PC-3 (cell line): ENCODE results near the gene SFT2D1. TPM values are rescaled to one million over a fixed set of nuclear protein-coding genes. Genes with fewer than 3 reads are reported as not detected.

Source experiments
- ATAC-seq: fragments of 200-7000 bp; cut with Tn5 transposase; 2 replicates; pipeline ENCODE4 v1.9.1; 2020; ENCODE audit warnings: mild to moderate bottlenecking, moderate library complexity
- BruUV-seq: library from RNA; stranded (reverse); fragments of 400-500 nt; replicated peaks from 2 replicates; lab custom pipeline; 2021; lab: Mats Ljungman, UMichigan
- CTCF ChIA-PET: fragments of 300-600 bp; sonication (Branson Sonifier 250); formaldehyde crosslinking; loops from one replicate; lab custom pipeline; 2022; ENCODE audit warnings: antibody characterized with exemption; lab: Charles Lee
- POLR2A ChIA-PET: fragments of 300-600 bp; sonication (Branson Sonifier 250); formaldehyde crosslinking; loops from one replicate; lab custom pipeline; 2022; ENCODE audit warnings: antibody characterized with exemption; ENCODE audit not compliant: unreplicated experiment; lab: Charles Lee
- DNase-seq: peaks from one replicate; pipeline ENCODE4 v3.0.0-alpha.2; 2015
- H2AFZ ChIP-seq: fragments of 300-600 bp; sonication (generic); 2 replicates; pipeline ENCODE4 v1.6.0; 2016; ENCODE audit warnings: antibody characterized with exemption, low read length
- H3F3A ChIP-seq: fragments of 300-600 bp; sonication (generic); one replicate; pipeline ENCODE4 v1.6.0; 2017; ENCODE audit warnings: antibody characterized with exemption, low read length, control low read depth, mild to moderate bottlenecking; ENCODE audit not compliant: unreplicated experiment
- H3K27ac ChIP-seq: fragments of 300-600 bp; sonication (generic); 2 replicates; pipeline ENCODE4 v1.5.1; 2016; ENCODE audit warnings: mild to moderate bottlenecking, low read length
- H3K27me3 ChIP-seq: fragments of 300-600 bp; sonication (generic); 2 replicates; pipeline ENCODE4 v1.6.1; 2016; ENCODE audit warnings: low read length, mixed read lengths
- H3K36me3 ChIP-seq: fragments of 300-600 bp; sonication (generic); 2 replicates; pipeline ENCODE4 v1.6.1; 2016; ENCODE audit warnings: low read depth, mixed run types, low read length, mixed read lengths
- H3K4me1 ChIP-seq: fragments of 300-600 bp; sonication (generic); 2 replicates; pipeline ENCODE4 v1.5.1; 2016; ENCODE audit warnings: low read length; ENCODE audit not compliant: insufficient read depth
- H3K4me2 ChIP-seq: fragments of 300-600 bp; sonication (generic); 2 replicates; pipeline ENCODE4 v1.6.0; 2016; ENCODE audit warnings: low read length
- H3K4me3 ChIP-seq: fragments of 300-600 bp; sonication (generic); 2 replicates; pipeline ENCODE4 v1.5.1; 2016; ENCODE audit warnings: mild to moderate bottlenecking, low read length, mixed read lengths
- H3K79me2 ChIP-seq: fragments of 300-600 bp; sonication (generic); 2 replicates; pipeline ENCODE4 v1.6.1; 2017; ENCODE audit warnings: low read length, mixed read lengths
- H3K9ac ChIP-seq: fragments of 300-600 bp; sonication (generic); 2 replicates; pipeline ENCODE4 v1.6.0; 2016; ENCODE audit warnings: mild to moderate bottlenecking, low read length
- H3K9me2 ChIP-seq: fragments of 300-600 bp; sonication (generic); replicated peaks from 2 replicates; pipeline ENCODE4 v1.6.1; 2016; ENCODE audit warnings: mixed run types, low read length, mixed read lengths
- H3K9me3 ChIP-seq: fragments of 300-600 bp; sonication (generic); 2 replicates; pipeline ENCODE4 v1.6.1; 2016; ENCODE audit warnings: low read length, mixed read lengths
- H4K20me1 ChIP-seq: fragments of 300-600 bp; sonication (generic); 2 replicates; pipeline ENCODE4 v1.6.1; 2016; ENCODE audit warnings: low read length, mixed read lengths
- CTCF ChIP-seq: fragments of 300-600 bp; sonication (generic); conservative IDR thresholded peaks from 2 replicates; pipeline ENCODE4 v1.5.1; 2017; ENCODE audit warnings: antibody characterized with exemption, low read depth, mild to moderate bottlenecking, low read length
- EZH2 ChIP-seq: fragments of 300-600 bp; sonication (generic); IDR thresholded peaks from one replicate; pipeline ENCODE4 v1.6.1; 2017; ENCODE audit warnings: antibody characterized with exemption, mild to moderate bottlenecking, low read length; ENCODE audit not compliant: unreplicated experiment
- EZH2phosphoT487 ChIP-seq: fragments of 300-600 bp; sonication (generic); IDR thresholded peaks from 2 replicates; pipeline ENCODE4 v1.6.1; 2018; ENCODE audit warnings: mild to moderate bottlenecking, antibody characterized with exemption, low read length, borderline replicate concordance
- intact Hi-C: fragments of 100-400 bp; cut with micrococcal nuclease; formaldehyde crosslinking; loops from 2 replicates; pipeline ENCODE4 v1.9.0; 2023
- total RNA-seq: library from RNA; depleted of rRNA; stranded (reverse); fragments of >200 nt; gene quantifications from 2 replicates; pipeline ENCODE4 v1.2.3, GENCODE V29; 2014

SFT2D1 gene
- total RNA-seq, 1 experiment from 2014 or later = 28.0 TPM

GRCh38 chr6:166282394-166283032, 59.8 kb downstream of the SFT2D1 start:
- Histone ChIP-seq H3K9me3 (no peaks in the 10 kb centered on the region), H3F3A (no peaks in the 10 kb centered on the region), H3K4me2 (no peak overlapping the region), H3K9ac (no peak overlapping the region), H3K4me1 (no peaks in the 10 kb centered on the region), H3K27me3 (peaks cover 26% of the 10 kb centered on the region), H2AFZ (no peak overlapping the region), H4K20me1 (no peaks in the 10 kb centered on the region), H3K36me3 (no peaks in the 10 kb centered on the region), H3K9me2 (no peaks in the 10 kb centered on the region), H3K27ac (no peak overlapping the region), H3K79me2 (no peaks in the 10 kb centered on the region), H3K4me3 (no peak overlapping the region)
- POLR2A ChIA-PET = no interaction called here
- no peak for ATAC-seq
- intact Hi-C loops = no loop called here
- CTCF ChIA-PET = interaction anchor here (1.0 kb wide), 1 partner anchor 99 kb away, joined by 4 read pairs; no protein-coding TSS in a partner anchor
- no TSS peak for BruUV-seq
- TF ChIP-seq CTCF = no peak
- no peak for TF ChIP-seq EZH2phosphoT487
- TF ChIP-seq EZH2 = no peak
- no peak for DNase-seq

GRCh38 chr6:166281104-166281503, 61.2 kb downstream of the SFT2D1 start:
- H3K79me2 ChIP-seq = no peaks in the 10 kb centered on the region
- no peak for DNase-seq
- H3K4me1 ChIP-seq = no peaks in the 10 kb centered on the region
- H3K9me2 ChIP-seq = no peaks in the 10 kb centered on the region
- TF ChIP-seq EZH2phosphoT487 (no peak), EZH2 (no peak), CTCF (no peak)
- H3K4me3 ChIP-seq = no peak overlapping the region
- H3K27me3 ChIP-seq = peaks cover 26% of the 10 kb centered on the region
- H3K9me3 ChIP-seq = no peaks in the 10 kb centered on the region
- BruUV-seq = no TSS peak
- POLR2A ChIA-PET = no interaction called here
- no peaks in the 10 kb centered on the region for H3F3A ChIP-seq
- H3K9ac ChIP-seq = no peak overlapping the region
- no peaks in the 10 kb centered on the region for H3K36me3 ChIP-seq
- intact Hi-C loops = no loop called here
- no peak overlapping the region for H2AFZ ChIP-seq
- ATAC-seq = no peak
- no peaks in the 10 kb centered on the region for H4K20me1 ChIP-seq
- H3K27ac ChIP-seq = no peak overlapping the region
- H3K4me2 ChIP-seq = no peak overlapping the region
- CTCF ChIA-PET = no interaction called here

- ChIA-PET CTCF (interaction anchor here (0.7 kb wide), 1 partner anchor 127 kb away, joined by 5 read pairs; no protein-coding TSS in a partner anchor), POLR2A (no interaction called here)
- Histone ChIP-seq H3K36me3 (no peaks in the 10 kb centered on the region), H2AFZ (no peak overlapping the region), H4K20me1 (no peaks in the 10 kb centered on the region), H3K4me3 (no peak overlapping the region), H3K4me2 (no peak overlapping the region), H3K9me2 (no peaks in the 10 kb centered on the region), H3K4me1 (no peaks in the 10 kb centered on the region), H3K79me2 (no peaks in the 10 kb centered on the region), H3K9me3 (no peaks in the 10 kb centered on the region), H3K9ac (no peak overlapping the region), H3F3A (no peaks in the 10 kb centered on the region), H3K27ac (no peak overlapping the region), H3K27me3 (peaks cover 21% of the 10 kb centered on the region)
- ATAC-seq (no peak), DNase-seq (no peak)
- TF ChIP-seq EZH2phosphoT487 (no peak), EZH2 (no peak), CTCF (no peak)
- no TSS peak for BruUV-seq
- intact Hi-C loops = loop anchor here (5.0 kb wide), 1 partner anchor 103 kb away; the partner anchor contains the start of gene MPC1
These were observed 63.0 kb downstream of the SFT2D1 start for GRCh38 chr6:166279393-166279679.
